HepG2 (cell line): ENCODE data around the gene VSX1. TPM values are rescaled to one million over a fixed set of nuclear protein-coding genes. Genes with fewer than 3 reads are reported as not detected.
A peak's percentile ranks its signal among the peaks of the same experiment; 100 is the strongest.

Experiments
- ATM ChIP-seq: fragments of 450-650 bp; IDR thresholded peaks from 2 replicates; pipeline ENCODE4 v1.7.1; 2017; ENCODE audit warnings: mild to moderate bottlenecking, borderline replicate concordance
- CBX1 ChIP-seq: IDR thresholded peaks from one replicate; pipeline ENCODE4 v1.6.1; 2016; ENCODE audit warnings: antibody characterized with exemption, low read depth
- CBX2 ChIP-seq, 2 experiments: fragments of 200-600 bp in 1 of 2; sonication (generic); formaldehyde crosslinking in 1 of 2; IDR thresholded peaks; 2 replicates each; pipeline versions ENCODE4 v1.7.0 to v1.8.1; 2018 to 2022; ENCODE audit warnings: low read depth in 2 of 2, low read length in 1 of 2, mild to moderate bottlenecking in 1 of 2, missing genetic modification reagents in 1 of 2
- FOXA3 ChIP-seq: IDR thresholded peaks from 2 replicates; pipeline ENCODE4 v1.6.1; 2016; ENCODE audit warnings: missing genetic modification reagents, missing compliant biosample characterization
- JARID2 ChIP-seq: sonication (generic); formaldehyde crosslinking; IDR thresholded peaks from 2 replicates; pipeline ENCODE4 v1.8.1; 2023; ENCODE audit warnings: missing genetic modification reagents, inconsistent platforms; ENCODE audit not compliant: insufficient replicate concordance
- MIER2 ChIP-seq: IDR thresholded peaks from 2 replicates; pipeline ENCODE4 v1.6.1; 2016; ENCODE audit warnings: missing biosample characterization, missing genetic modification reagents
- MIER3 ChIP-seq: IDR thresholded peaks from 2 replicates; pipeline ENCODE4 v1.6.1; 2016; ENCODE audit warnings: missing compliant biosample characterization, borderline replicate concordance
- NCOA2 ChIP-seq: sonication (generic); formaldehyde crosslinking; IDR thresholded peaks from 2 replicates; pipeline ENCODE4 v1.8.0; 2022; ENCODE audit warnings: inconsistent platforms
- NR2C2 ChIP-seq: sonication (generic); formaldehyde crosslinking; IDR thresholded peaks from 2 replicates; pipeline ENCODE4 v1.4.0; 2020; ENCODE audit warnings: missing genetic modification reagents, mild to moderate bottlenecking, moderate library complexity, borderline replicate concordance
- RORA ChIP-seq: sonication (generic); formaldehyde crosslinking; IDR thresholded peaks from 2 replicates; pipeline ENCODE4 v1.5.0; 2020; ENCODE audit warnings: mild to moderate bottlenecking, missing genetic modification reagents, moderate library complexity
- SAFB2 ChIP-seq: sonication (generic); formaldehyde crosslinking; IDR thresholded peaks from 2 replicates; pipeline ENCODE4 v1.5.1; 2020; ENCODE audit warnings: missing genetic modification reagents, low read depth, mild to moderate bottlenecking, borderline replicate concordance
- SATB2 ChIP-seq: sonication (generic); formaldehyde crosslinking; IDR thresholded peaks from 2 replicates; pipeline ENCODE4 v1.5.0; 2020; ENCODE audit warnings: missing genetic modification reagents
- SUZ12 ChIP-seq: fragments of 150-350 bp; IDR thresholded peaks from 2 replicates; pipeline ENCODE4 v1.6.1; 2014; ENCODE audit warnings: low read depth, low read length
- TGIF2 ChIP-seq: IDR thresholded peaks from 2 replicates; pipeline ENCODE4 v1.6.1; 2016; ENCODE audit warnings: control low read depth, missing compliant biosample characterization
- ZBTB1 ChIP-seq: sonication (generic); formaldehyde crosslinking; IDR thresholded peaks from 2 replicates; pipeline ENCODE4 v1.4.0; 2020; ENCODE audit warnings: missing genetic modification reagents, borderline replicate concordance
- ZBTB3 ChIP-seq: sonication (generic); formaldehyde crosslinking; IDR thresholded peaks from 2 replicates; pipeline ENCODE4 v1.4.0; 2020; ENCODE audit warnings: low read depth, mild to moderate bottlenecking, moderate library complexity, missing genetic modification reagents, borderline replicate concordance
- ZMYM3 ChIP-seq: sonication (generic); formaldehyde crosslinking; IDR thresholded peaks from 2 replicates; pipeline ENCODE4 v1.5.1; 2020; ENCODE audit warnings: mild to moderate bottlenecking, missing genetic modification reagents
- ZNF446 ChIP-seq: sonication (generic); formaldehyde crosslinking; IDR thresholded peaks from 2 replicates; pipeline ENCODE4 v1.5.0; 2020; ENCODE audit warnings: mild to moderate bottlenecking, missing genetic modification reagents
- ZNF547 ChIP-seq: sonication (generic); formaldehyde crosslinking; IDR thresholded peaks from 2 replicates; pipeline ENCODE4 v1.5.1; 2020; ENCODE audit warnings: mild to moderate bottlenecking, missing genetic modification reagents
- ZNF557 ChIP-seq: sonication (generic); formaldehyde crosslinking; IDR thresholded peaks from 2 replicates; pipeline ENCODE4 v1.4.0; 2020; ENCODE audit warnings: missing genetic modification reagents
- ZNF598 ChIP-seq: sonication (generic); formaldehyde crosslinking; IDR thresholded peaks from 2 replicates; pipeline ENCODE4 v1.5.1; 2020; ENCODE audit warnings: mild to moderate bottlenecking, missing genetic modification reagents, borderline replicate concordance
- ZNF780A ChIP-seq: sonication (generic); formaldehyde crosslinking; IDR thresholded peaks from 2 replicates; pipeline ENCODE4 v1.8.0; 2022; ENCODE audit warnings: mild to moderate bottlenecking, missing genetic modification reagents, moderate library complexity
- ZSCAN12 ChIP-seq: sonication (generic); formaldehyde crosslinking; IDR thresholded peaks from 2 replicates; pipeline ENCODE4 v1.9.0; 2021; ENCODE audit warnings: mild to moderate bottlenecking, missing genetic modification reagents
- polyA plus RNA-seq, 8 experiments: library from polyadenylated mRNA; depleted of rRNA in 3 of 8; stranded (reverse) in 7 of 8; unstranded in 1 of 8; fragments of >200 nt; fragmentation: Illumina TruSeq in 4 of 8; extraction: Trizol in 4 of 8; gene quantifications; 2 replicates each; pipeline versions ENCODE4 v1.2.1 to v1.2.3, GENCODE V29; 2011 to 2016; ENCODE audit warnings: low read depth in 4 of 8, missing spikeins in 1 of 8, mixed read lengths in 1 of 8; ENCODE audit not compliant: insufficient read depth in 1 of 8
- total RNA-seq, 5 experiments: library from RNA; depleted of rRNA; stranded (reverse); fragments of >200 nt; fragmentation: Illumina TruSeq; extraction: Trizol; gene quantifications; 2 replicates each; pipeline ENCODE4 v1.2.3, GENCODE V29; 2016; ENCODE audit warnings: low read depth in 1 of 5
- TF ChIP-seq, protein P1 (sequence below): sonication (generic); formaldehyde crosslinking; IDR thresholded peaks from 2 replicates; pipeline ENCODE4 v1.4.0; 2020; ENCODE audit warnings: missing genetic modification reagents
- TF ChIP-seq, protein P2 (sequence below): sonication (generic); formaldehyde crosslinking; IDR thresholded peaks from 2 replicates; pipeline ENCODE4 v1.5.0; 2020; ENCODE audit warnings: mild to moderate bottlenecking, missing genetic modification reagents
- TF ChIP-seq, protein P3 (sequence below): sonication (generic); formaldehyde crosslinking; IDR thresholded peaks from 2 replicates; pipeline ENCODE4 v1.8.0; 2022; ENCODE audit warnings: mild to moderate bottlenecking, missing genetic modification reagents, borderline replicate concordance

The VSX1 gene
- total and polyA plus RNA-seq, 2 of the 13 experiments (the other 11 are each of a cell fraction or from before 2014, with no cell fraction given): 0.04 TPM; not detected in 1

DNA sequence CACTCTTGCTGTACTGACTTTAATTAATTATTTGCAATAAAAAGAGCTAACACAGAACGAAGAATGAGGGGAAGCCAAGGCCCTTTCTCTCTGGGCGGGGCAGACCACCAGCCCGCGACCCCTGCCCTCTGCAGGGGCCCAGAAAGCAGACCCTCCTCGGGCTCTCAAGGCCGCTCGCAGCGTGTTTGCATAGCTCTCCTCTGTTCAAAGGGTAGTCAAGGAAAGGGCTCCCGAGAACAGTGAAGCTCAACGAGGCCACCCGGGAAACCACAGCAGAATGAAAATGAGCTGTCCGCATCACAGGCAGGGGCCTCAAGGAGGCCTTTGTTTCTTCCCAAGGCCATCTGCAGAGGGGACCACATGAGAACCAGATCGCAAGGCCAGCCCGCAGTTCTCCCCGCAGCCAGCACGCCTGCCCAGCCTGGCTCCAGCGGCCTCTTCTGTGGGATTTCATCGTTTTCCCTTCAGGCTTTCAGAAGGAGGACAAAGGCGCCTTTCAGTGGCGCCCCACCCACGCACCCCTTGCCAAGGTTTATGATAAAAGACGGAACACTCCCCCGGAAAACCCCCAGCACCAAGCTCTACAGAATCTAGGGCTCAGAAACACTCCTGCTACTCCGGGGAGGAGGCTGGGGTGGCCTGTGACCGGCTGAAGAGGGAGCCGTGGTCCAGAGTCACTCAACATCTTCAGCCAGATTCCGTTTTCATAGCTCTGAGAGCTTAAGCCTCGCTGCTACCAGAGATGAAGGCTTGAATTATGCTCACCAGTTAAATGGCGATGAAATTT lies 49.3 kb downstream of the VSX1 start (continued):
- TF ChIP-seq SAFB2 (no peak), ZNF446 (no peak), FOXA3 (CRISPR knock-in tag) (peak; percentile 43; the same call in 1 of the 2 replicates), ZBTB1 (CRISPR knock-in tag) (no peak), JARID2 (CRISPR knock-in tag) (no peak), MIER3 (CRISPR knock-in tag) (no peak; the same call in 1 of the 2 replicates), SUZ12 (no peak), ATM (no peak), MIER2 (CRISPR knock-in tag) (no peak; the same call in 1 of the 2 replicates), ZBTB3 (CRISPR knock-in tag) (no peak), TGIF2 (no peak), ZMYM3 (CRISPR knock-in tag) (no peak), SATB2 (CRISPR knock-in tag) (0 out of 2 replicates have a peak, but pooled peaks have one; percentile 67), NR2C2 (no peak; the same call in 1 of the 2 replicates), CBX1 (no peak), ZNF547 (CRISPR knock-in tag) (no peak), ZNF557 (CRISPR knock-in tag) (no peak), ZNF780A (CRISPR knock-in tag) (no peak), ZSCAN12 (no peak), ZNF598 (CRISPR knock-in tag) (no peak), RORA (no peak), CBX2 (IDR thresholded peaks at IDR 0.05; ENCODE audit: low read depth, low read length) (no peak), CBX2 (CRISPR knock-in tag; IDR thresholded peaks at IDR 0.05; ENCODE audit: low read depth) (no peak), NCOA2 (CRISPR knock-in tag) (peak; percentile 90)
- TF ChIP-seq, protein P1, sequence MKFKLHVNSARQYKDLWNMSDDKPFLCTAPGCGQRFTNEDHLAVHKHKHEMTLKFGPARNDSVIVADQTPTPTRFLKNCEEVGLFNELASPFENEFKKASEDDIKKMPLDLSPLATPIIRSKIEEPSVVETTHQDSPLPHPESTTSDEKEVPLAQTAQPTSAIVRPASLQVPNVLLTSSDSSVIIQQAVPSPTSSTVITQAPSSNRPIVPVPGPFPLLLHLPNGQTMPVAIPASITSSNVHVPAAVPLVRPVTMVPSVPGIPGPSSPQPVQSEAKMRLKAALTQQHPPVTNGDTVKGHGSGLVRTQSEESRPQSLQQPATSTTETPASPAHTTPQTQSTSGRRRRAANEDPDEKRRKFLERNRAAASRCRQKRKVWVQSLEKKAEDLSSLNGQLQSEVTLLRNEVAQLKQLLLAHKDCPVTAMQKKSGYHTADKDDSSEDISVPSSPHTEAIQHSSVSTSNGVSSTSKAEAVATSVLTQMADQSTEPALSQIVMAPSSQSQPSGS (CRISPR knock-in tag): peak; percentile 21; the same call in 1 of the 2 replicates
- TF ChIP-seq, protein P2, sequence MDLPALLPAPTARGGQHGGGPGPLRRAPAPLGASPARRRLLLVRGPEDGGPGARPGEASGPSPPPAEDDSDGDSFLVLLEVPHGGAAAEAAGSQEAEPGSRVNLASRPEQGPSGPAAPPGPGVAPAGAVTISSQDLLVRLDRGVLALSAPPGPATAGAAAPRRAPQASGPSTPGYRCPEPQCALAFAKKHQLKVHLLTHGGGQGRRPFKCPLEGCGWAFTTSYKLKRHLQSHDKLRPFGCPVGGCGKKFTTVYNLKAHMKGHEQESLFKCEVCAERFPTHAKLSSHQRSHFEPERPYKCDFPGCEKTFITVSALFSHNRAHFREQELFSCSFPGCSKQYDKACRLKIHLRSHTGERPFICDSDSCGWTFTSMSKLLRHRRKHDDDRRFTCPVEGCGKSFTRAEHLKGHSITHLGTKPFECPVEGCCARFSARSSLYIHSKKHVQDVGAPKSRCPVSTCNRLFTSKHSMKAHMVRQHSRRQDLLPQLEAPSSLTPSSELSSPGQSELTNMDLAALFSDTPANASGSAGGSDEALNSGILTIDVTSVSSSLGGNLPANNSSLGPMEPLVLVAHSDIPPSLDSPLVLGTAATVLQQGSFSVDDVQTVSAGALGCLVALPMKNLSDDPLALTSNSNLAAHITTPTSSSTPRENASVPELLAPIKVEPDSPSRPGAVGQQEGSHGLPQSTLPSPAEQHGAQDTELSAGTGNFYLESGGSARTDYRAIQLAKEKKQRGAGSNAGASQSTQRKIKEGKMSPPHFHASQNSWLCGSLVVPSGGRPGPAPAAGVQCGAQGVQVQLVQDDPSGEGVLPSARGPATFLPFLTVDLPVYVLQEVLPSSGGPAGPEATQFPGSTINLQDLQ (CRISPR knock-in tag): no peak
- TF ChIP-seq, protein P3, sequence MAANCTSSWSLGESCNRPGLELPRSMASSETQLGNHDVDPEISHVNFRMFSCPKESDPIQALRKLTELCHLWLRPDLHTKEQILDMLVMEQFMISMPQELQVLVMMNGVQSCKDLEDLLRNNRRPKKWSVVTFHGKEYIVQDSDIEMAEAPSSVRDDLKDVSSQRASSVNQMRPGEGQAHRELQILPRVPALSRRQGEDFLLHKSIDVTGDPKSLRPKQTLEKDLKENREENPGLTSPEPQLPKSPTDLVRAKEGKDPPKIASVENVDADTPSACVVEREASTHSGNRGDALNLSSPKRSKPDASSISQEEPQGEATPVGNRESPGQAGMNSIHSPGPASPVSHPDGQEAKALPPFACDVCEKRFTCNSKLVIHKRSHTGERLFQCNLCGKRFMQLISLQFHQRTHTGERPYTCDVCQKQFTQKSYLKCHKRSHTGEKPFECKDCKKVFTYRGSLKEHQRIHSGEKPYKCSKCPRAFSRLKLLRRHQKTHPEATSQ: no peak
